ENCODE results near the gene FRRS1L. TPM values are rescaled to one million over a fixed set of nuclear protein-coding genes. Genes with fewer than 3 reads are reported as not detected.

Gene FRRS1L
- total and polyA plus RNA-seq, 2 of the 13 experiments (the other 11 are each of a cell fraction or from before 2014, with no cell fraction given): 0.02 to 0.03 TPM

DNA sequence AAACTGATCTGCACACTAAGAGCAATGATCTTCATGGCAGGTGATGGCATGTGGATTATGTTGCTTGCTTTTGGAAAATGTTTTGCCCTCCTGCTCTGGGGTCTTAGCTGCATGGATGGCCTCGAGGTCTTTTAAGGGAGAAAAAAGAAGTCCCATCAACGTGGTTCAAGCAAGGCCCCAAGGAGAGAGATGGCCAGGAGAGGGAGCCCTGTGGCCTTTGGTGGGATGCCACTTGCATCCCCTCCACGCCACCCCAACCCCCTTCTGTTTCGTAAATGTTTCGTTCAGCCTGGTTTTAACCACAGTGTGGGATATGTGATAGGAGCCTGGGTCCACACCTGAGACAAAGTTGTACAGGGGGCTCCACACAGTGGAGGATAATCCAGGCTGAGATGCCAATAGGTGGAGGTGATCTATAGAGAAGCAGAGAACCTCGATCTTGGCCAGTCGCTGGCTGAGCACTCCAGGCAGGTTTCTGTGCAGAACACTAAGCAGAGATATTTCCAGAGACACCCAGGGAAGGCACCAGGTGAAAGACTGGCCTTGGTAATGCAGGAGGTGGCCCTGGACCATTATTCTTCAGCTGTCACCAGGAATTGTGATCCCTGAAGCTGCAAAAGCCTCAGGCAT is 25.8 kb upstream of the FRRS1L start (continued):
- TF ChIP-seq RXRA (CRISPR knock-in tag; IDR thresholded peaks at IDR 0.05): 0 out of 2 replicates have a peak, but pooled peaks have one; percentile 16
- no peak for TF ChIP-seq ZNF350 (CRISPR knock-in tag; IDR thresholded peaks at IDR 0.05; ENCODE audit: borderline replicate concordance, low read depth)
- TF ChIP-seq ZNF501 (CRISPR knock-in tag; IDR thresholded peaks at IDR 0.05): 0 out of 2 replicates have a peak, but pooled peaks have one; percentile 20
- peak; percentile 93 for TF ChIP-seq STAG1 (CRISPR knock-in tag; IDR thresholded peaks at IDR 0.05)
- TF ChIP-seq, protein P1, sequence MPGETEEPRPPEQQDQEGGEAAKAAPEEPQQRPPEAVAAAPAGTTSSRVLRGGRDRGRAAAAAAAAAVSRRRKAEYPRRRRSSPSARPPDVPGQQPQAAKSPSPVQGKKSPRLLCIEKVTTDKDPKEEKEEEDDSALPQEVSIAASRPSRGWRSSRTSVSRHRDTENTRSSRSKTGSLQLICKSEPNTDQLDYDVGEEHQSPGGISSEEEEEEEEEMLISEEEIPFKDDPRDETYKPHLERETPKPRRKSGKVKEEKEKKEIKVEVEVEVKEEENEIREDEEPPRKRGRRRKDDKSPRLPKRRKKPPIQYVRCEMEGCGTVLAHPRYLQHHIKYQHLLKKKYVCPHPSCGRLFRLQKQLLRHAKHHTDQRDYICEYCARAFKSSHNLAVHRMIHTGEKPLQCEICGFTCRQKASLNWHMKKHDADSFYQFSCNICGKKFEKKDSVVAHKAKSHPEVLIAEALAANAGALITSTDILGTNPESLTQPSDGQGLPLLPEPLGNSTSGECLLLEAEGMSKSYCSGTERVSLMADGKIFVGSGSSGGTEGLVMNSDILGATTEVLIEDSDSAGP (CRISPR knock-in tag; IDR thresholded peaks at IDR 0.05; ENCODE audit: borderline replicate concordance): no peak
- peak; percentile 11; the same call in 1 of the 2 replicates for TF ChIP-seq CEBPG (CRISPR knock-in tag; IDR thresholded peaks at IDR 0.05)
- TF ChIP-seq SMC3 (IDR thresholded peaks at IDR 0.05; ENCODE audit: low read length): peak; percentile 80
- no peak for TF ChIP-seq LCORL (IDR thresholded peaks at IDR 0.05)
- TF ChIP-seq LCORL (CRISPR knock-in tag; IDR thresholded peaks at IDR 0.05): 0 out of 2 replicates have a peak, but pooled peaks have one; percentile 40
- TF ChIP-seq, protein P2, sequence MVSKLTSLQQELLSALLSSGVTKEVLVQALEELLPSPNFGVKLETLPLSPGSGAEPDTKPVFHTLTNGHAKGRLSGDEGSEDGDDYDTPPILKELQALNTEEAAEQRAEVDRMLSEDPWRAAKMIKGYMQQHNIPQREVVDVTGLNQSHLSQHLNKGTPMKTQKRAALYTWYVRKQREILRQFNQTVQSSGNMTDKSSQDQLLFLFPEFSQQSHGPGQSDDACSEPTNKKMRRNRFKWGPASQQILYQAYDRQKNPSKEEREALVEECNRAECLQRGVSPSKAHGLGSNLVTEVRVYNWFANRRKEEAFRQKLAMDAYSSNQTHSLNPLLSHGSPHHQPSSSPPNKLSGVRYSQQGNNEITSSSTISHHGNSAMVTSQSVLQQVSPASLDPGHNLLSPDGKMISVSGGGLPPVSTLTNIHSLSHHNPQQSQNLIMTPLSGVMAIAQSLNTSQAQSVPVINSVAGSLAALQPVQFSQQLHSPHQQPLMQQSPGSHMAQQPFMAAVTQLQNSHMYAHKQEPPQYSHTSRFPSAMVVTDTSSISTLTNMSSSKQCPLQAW (CRISPR knock-in tag; IDR thresholded peaks at IDR 0.05): peak; percentile 25; the same call in 1 of the 2 replicates
- TF ChIP-seq SALL1 (CRISPR knock-in tag; IDR thresholded peaks at IDR 0.05): peak; percentile 26; the same call in 1 of the 2 replicates
- no peak for TF ChIP-seq NBN (conservative IDR thresholded peaks at IDR 0.05)

Measured in HepG2 (cell line).